ENCODE results near the gene SMAD5. TPM values are rescaled to one million over a fixed set of nuclear protein-coding genes. Genes with fewer than 3 reads are reported as not detected.

The SMAD5 gene
- total RNA-seq, 1 donor, result 88.7 TPM

DNA sequence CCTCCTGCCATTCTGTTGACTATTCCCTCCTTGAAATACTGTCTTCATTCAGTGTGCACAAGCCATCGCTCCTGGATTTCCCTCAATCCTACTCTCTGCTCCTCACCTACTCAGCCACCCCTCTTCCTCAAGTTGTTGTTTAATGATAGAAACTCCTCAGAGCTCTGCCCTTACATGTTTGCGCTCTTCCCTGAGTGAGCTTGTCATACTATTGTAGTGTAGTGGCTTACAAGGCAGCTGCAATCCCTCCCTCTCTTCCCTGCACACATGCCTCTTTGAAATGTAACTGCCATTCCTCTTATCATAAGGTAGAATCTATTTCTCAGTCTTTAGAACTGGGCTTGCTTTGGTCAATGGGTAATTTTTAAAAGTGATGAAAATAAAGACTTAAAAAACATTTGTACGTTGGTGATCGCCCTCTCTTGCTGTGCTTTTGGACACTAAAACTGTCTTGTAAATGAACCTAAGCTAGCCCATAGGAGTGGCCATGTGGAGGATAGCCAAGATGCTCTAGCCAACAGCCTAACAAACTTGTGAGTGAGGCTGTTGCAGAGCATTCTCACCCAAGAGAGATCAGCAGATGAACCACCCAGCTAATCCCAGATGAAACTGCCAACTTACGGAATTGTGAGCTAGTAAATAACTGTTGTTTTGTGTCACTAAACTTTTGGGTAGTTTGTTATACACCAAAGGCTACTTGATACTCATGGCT is 18.1 kb upstream of the SMAD5 start:
- TF ChIP-seq, protein P1, sequence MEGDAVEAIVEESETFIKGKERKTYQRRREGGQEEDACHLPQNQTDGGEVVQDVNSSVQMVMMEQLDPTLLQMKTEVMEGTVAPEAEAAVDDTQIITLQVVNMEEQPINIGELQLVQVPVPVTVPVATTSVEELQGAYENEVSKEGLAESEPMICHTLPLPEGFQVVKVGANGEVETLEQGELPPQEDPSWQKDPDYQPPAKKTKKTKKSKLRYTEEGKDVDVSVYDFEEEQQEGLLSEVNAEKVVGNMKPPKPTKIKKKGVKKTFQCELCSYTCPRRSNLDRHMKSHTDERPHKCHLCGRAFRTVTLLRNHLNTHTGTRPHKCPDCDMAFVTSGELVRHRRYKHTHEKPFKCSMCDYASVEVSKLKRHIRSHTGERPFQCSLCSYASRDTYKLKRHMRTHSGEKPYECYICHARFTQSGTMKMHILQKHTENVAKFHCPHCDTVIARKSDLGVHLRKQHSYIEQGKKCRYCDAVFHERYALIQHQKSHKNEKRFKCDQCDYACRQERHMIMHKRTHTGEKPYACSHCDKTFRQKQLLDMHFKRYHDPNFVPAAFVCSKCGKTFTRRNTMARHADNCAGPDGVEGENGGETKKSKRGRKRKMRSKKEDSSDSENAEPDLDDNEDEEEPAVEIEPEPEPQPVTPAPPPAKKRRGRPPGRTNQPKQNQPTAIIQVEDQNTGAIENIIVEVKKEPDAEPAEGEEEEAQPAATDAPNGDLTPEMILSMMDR (IDR thresholded peaks at IDR 0.05; ENCODE audit: insufficient read depth, low read length), result no peak
- peak; percentile 31 for DNase-seq (ENCODE audit: low read depth)
- no peak overlapping the region for H3K4me3 ChIP-seq (ENCODE audit: low read depth, low read length)

DNA sequence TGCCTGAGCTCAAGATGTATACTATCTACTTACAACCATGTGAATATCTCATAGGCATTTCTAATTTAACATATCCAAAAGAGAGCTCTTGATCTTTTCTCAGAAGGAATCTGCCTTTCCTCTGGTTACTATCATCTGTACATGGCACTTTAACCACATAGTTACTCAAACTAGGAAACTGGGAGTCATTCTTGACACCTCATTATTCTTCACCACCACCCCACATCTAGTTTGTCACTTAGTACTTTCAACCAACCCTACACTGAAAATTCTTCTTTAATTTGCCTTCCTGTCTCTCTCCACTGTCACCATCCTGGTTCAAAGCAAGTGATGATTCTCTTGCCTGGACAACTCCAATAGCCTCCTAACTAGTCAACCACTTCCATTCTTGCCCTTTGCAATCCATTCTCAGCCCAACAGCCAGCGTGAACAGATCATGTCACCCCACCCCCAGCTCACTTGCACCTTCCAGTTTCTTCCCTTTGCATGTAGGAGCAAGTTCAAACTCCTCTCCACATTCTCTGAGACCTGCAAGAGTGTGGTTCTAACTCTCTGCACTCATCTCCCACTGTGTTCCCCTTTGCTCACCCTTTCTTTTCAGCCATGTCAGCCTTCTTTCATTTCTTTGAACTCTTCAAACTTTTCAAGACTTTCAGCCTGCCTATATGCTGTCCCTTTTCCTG is 17.3 kb upstream of the SMAD5 start:
- H3K4me3 ChIP-seq (ENCODE audit: low read depth, low read length), result no peak overlapping the region
- TF ChIP-seq, protein P1 (IDR thresholded peaks at IDR 0.05; ENCODE audit: insufficient read depth, low read length), result no peak
- DNase-seq (ENCODE audit: low read depth), result no peak

DNA sequence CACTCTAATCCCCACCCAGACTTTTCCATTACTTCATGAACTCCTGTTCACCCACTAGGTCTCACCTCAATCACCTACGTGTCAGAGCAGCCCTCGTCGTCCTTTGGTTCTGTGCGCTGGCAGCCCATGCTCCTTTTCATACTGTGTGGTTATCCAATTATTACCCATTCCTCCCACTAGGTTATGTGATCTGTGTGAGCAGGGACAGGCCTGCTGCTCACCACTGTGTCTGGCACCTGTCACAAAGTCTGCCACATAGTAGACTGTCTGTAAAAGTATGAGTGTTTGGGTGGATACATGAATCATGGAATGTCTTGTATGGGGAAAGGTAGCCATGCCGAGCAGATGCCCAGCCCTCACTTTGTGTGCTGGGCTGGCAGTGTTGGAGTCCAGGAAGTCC is 12.1 kb upstream of the SMAD5 start:
- no peak overlapping the region for H3K4me3 ChIP-seq (ENCODE audit: low read depth, low read length)
- TF ChIP-seq, protein P1 (IDR thresholded peaks at IDR 0.05; ENCODE audit: insufficient read depth, low read length), result no peak
- DNase-seq (ENCODE audit: low read depth), result no peak

DNA sequence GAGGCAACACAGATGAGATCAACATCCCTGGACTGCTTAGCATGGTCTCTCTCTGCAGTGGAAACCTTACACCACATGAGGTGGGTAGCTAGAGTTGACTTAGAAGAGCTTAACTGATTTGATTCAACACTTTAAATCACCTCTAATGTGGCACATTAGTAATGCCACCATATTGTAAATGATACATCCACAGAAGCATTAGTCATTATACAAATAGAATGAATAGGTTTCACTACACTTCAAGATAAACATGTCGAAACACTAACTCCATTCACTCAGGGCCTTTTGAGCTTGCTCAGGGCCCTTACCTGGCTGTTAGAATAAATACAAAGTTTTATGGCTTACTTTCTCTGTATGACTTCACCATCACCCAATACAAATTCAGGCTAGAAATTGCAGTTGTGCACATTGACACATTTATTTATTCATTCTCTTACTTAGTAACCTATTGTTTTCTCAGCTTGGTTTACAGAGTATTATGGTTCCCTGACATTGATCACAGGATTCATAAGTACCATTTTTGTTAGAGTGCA is 9.3 kb upstream of the SMAD5 start:
- no peak for DNase-seq (ENCODE audit: low read depth)
- TF ChIP-seq, protein P1 (IDR thresholded peaks at IDR 0.05; ENCODE audit: insufficient read depth, low read length), result no peak
- no peak overlapping the region for H3K4me3 ChIP-seq (ENCODE audit: low read depth, low read length)

DNA sequence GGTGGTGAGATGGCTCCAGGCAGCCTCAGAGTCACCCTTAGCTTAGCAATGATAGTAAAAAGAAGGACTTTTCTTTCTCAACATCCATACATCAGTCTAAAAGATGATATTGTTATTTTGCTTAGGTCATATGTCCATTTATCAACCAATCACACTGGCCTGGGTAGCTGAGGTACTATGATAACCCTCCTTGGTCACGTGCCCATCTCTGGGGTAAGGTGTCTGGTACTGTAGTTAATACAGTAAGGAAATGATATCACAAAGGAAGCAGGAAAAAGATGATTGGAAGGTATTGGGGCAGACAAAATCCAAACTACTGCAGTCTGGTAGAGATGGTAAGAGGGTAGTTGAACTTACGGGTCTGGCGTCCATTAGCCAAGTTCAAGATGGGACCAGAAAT is 5.1 kb upstream of the SMAD5 start:
- DNase-seq (ENCODE audit: low read depth), result no peak
- no peak overlapping the region for H3K4me3 ChIP-seq (ENCODE audit: low read depth, low read length)
- TF ChIP-seq, protein P1 (IDR thresholded peaks at IDR 0.05; ENCODE audit: insufficient read depth, low read length), result no peak

DNA sequence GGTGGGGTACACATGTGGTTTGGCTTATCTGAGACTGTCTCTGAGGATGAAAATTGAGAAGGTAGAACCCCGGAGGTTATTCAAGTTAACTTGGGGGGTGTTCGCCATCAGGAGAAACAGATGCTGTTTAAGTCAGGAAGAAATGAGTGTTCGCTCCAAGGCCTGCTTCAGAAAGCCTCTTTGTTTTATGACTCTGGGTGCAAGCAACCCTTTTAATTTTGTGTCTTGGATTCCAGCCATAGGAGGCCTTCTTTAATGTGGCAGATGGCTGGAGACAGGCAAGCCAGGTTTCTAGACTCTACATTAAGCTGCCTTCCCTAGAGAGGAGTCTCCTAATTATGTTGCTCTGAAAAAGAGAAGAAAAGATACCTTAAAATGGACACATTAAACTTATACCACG is 4.2 kb upstream of the SMAD5 start:
- DNase-seq (ENCODE audit: low read depth), result no peak
- H3K4me3 ChIP-seq (ENCODE audit: low read depth, low read length), result no peak overlapping the region
- TF ChIP-seq, protein P1 (IDR thresholded peaks at IDR 0.05; ENCODE audit: insufficient read depth, low read length), result no peak

Measured in fibroblast of the aortic adventitia (primary cell).